Raji (cell line): ENCODE data around the gene RNLS.

Experiments used
- POLR2A ChIP-seq: IDR thresholded peaks from 2 replicates; pipeline ENCODE4 v1.6.1; 2011; ENCODE audit warnings: low read depth, low read length, control low read depth; ENCODE audit not compliant: insufficient read depth

Gene RNLS

GRCh38 chr10:88382699-88383098 lies 200.4 kb downstream of the RNLS start:
- no peak for TF ChIP-seq POLR2A

DNA sequence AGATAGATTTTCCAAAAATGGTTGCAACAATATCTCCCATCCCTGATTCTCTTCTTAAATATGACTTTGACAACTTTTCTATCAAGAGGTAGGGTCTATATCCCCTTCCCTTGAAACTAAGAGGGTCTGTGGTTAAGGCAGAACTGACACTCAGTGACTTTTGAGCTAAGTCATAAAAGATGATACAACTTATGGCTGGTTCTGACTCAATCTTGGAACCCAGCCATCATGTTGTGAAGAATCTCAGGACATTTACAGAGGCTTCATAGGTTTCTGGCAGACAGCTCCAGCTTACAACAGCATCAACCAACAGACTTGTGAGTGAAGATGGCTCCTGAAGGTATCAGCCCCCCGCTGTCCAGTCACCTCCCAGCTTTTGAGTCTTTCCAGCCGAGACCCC lies 203.5 kb downstream of the RNLS start:
- no peak for TF ChIP-seq POLR2A

DNA sequence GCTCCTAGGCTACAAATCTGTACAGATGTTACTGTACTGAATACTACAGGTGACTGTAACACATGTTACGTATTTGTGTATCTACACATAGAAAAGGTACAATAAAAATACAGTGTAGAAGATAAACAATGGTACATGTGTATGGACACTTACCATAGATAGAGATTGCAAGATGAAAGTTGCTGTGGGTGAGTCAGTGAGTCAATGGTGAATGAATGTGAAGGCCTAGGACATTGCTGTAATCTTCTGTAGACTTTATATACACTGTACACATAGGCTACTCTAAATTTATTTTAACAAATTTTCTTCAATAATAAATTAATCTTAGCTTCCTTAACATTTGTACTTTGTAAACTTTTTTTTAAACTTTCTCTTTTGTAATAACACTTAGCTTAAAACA lies 205.6 kb downstream of the RNLS start:
- no peak for TF ChIP-seq POLR2A

DNA sequence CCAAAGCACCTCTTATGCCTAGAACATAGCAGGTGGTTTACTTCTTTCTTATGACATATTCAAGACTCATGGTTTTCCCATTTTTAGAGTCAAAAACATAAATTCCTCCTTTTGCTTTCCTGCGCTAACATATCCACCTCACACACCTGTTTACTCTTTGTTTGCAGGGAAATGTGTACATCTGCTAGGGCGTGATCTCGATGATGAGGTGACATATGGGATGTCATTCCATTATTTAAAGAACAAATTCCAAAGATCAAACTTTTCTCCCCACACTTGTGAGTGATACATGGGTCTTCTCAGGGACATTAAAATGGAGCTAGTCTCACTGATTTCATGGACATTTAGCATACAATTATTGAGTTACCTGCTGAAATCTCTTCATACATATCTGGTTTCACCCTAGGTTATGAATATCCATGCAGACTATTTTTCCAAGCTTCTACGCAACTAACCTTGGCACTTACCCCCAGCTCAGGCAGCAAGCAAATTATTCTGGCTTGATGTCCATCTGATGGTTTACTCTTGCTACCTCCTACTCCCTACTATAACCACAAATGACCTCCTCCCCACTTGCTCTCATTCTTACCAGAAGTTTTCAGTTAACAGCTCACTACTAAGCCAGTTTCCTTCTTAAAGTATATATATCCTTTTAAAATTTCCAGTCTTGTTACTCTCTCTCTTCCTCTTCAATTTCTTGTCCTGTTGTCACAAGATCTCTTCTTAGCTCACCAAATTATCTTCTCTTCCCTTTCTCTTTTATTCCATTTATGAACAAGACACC lies 208.5 kb downstream of the RNLS start:
- no peak for TF ChIP-seq POLR2A

- TF ChIP-seq POLR2A, result no peak
Measured at GRCh38 chr10:88372881-88373592, 210.1 kb downstream of the RNLS start.

GRCh38 chr10:88372051-88372715 lies 210.9 kb downstream of the RNLS start:
- TF ChIP-seq POLR2A, result no peak

DNA sequence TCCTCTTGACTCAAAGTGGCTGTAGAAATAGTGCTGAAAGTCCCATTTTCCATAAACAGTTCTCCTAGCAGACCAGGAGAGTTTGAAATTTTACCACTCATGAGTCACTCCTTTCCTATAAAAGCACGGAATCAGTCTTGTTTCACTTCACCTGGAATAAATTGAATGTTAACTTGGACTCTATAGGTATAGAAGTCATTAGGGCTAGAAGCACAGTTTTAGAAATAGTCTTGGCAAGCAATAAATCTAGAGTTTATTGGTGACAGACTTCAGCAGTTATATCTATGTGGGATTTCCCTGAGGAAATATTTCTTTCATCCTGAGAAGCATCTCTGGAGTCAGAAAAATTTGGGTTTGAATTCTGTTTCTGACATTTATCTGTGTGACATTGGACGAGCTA lies 212.4 kb downstream of the RNLS start:
- TF ChIP-seq POLR2A, result no peak

GRCh38 chr10:88366772-88367171 lies 216.3 kb downstream of the RNLS start:
- TF ChIP-seq POLR2A, result no peak

DNA sequence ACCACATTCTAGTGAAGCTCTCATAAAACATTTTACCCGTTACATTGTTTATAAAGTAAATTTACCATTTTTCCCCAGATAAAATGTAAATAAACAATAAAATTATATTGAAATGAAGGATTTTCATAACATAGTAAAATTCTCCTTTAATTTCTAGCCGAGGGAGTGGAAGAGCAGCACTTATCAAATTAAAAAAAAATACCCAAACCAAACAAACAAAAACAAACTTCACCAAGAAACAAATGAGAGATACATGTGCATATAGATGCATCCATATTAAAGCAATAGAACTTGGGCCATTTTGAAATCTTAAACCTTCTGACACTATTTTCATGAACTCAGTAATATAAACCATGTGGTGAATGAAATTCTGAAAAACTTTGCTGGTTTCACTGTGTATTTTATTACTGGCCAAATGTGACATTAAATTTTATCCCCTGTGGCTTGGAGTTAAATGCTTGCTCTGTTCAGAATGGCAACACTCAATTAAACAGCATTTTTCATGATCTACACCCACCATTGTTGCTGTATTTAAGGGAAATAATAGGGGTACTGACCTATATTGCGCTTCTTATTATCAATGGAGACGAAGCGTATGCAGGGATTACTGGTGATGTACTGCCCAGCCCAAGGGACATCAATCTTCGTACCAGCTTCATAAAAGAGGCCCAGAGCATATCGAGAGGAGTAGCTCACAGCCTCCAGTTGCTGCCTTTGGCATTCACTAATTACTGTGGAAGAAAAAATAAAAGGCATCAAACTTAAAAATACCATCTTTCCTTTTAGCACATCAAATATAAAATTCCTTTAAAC lies 220.9 kb downstream of the RNLS start:
- TF ChIP-seq POLR2A, result no peak

GRCh38 chr10:88361494-88361893 lies 221.6 kb downstream of the RNLS start:
- no peak for TF ChIP-seq POLR2A

DNA sequence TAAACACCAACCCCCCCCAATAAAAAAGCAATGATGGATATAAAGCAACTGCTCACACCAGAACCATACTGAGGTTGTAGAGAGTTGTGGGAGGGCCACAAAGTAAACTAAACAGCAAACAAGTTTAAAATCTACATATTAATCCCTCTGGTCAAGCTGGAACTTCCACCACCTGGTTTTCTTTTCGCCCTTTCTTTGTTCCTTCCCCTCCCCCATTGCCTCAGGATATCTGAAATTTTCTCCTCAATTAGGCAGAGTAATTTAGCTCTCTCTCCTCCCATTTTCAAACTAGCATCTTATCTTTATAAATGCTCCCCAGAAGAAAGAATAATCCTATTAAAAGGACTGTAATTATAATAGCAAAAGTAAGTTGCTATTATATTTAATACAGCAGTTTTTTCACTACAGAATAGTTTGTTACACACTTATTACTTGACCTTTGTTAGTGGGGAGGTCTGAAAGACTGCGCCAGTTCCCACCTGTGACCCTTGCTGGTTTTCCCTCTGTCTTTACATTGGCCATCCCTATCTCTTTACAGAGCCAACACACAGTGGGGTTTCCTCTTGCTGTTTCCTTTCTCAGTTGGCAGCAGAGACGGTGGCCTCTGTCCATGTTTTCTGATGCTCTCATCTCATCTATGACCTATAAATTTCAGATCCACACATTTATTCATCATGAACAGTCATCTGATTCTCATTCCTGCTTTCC lies 235.4 kb downstream of the RNLS start:
- no peak for TF ChIP-seq POLR2A

DNA sequence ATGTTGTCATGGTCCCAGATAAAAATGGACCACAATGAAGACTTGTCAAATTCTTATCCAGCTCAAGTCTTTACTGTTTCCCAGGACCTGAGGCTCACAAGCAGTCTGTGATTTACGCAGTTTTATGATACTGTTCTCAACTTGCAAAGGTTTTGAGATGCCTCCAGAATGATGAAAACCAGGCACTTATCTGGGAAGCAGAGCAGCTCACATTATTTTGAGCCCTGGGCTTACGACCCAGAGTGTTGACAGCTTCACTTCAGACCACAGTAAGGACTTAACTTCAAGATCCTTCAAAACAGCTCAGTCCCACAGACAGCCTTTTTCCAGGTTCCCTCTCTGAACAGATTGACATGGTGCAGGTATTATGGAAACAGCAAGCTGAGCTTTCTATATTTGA lies 236.1 kb downstream of the RNLS start:
- no peak for TF ChIP-seq POLR2A

- TF ChIP-seq POLR2A, result no peak
Measured at GRCh38 chr10:88346144-88346977, 236.8 kb downstream of the RNLS start.

GRCh38 chr10:88343761-88344484 lies 239.2 kb downstream of the RNLS start:
- no peak for TF ChIP-seq POLR2A
